Anterior cingulate cortex (tissue), 58 donors: ENCODE measurements around the gene SUN3.

Experiments used
- DNase-seq, 58 donors: peaks; one replicate each; lab custom pipeline; 2025; lab: John Stamatoyannopoulos, UW

Gene SUN3

GRCh38 chr7:47979832-47980181 is 49.1 kb downstream of the SUN3 start:
- DNase-seq, result no peak

GRCh38 chr7:47979145-47979831 is 49.6 kb downstream of the SUN3 start, which contains the start of gene HUS1:
Gene HUS1 (minus strand): TSS chr7:47979615. CDS start chr7:47979519, 96 bp downstream.
- peak; percentile 30 to 93 (median 81) for DNase-seq

GRCh38 chr7:47978790-47979144 is 50.1 kb downstream of the SUN3 start:
- DNase-seq, result no peak

- DNase-seq, result no peak
Observed at GRCh38 chr7:47973739-47974138, 55.2 kb downstream of the SUN3 start.

GRCh38 chr7:47970761-47971160 is 58.1 kb downstream of the SUN3 start:
- no peak for DNase-seq

GRCh38 chr7:47968847-47969774 is 59.8 kb downstream of the SUN3 start:
- peak in 44 of 58 donors; percentile 1 to 79 (median 26) for DNase-seq

GRCh38 chr7:47967708-47968107 is 61.2 kb downstream of the SUN3 start:
- no peak for DNase-seq

- no peak for DNase-seq
Observed at GRCh38 chr7:47967123-47967522, 61.8 kb downstream of the SUN3 start.

GRCh38 chr7:47965456-47965855 is 63.5 kb downstream of the SUN3 start:
- peak in 18 of 58 donors; percentile 4 to 62 (median 22) for DNase-seq

- no peak for DNase-seq
Observed at GRCh38 chr7:47962262-47962661, 66.6 kb downstream of the SUN3 start.

- DNase-seq, result no peak
Observed at GRCh38 chr7:47957156-47957555, 71.8 kb downstream of the SUN3 start.

GRCh38 chr7:47956220-47956619 is 72.7 kb downstream of the SUN3 start:
- DNase-seq, result no peak

GRCh38 chr7:47954231-47954911 is 74.5 kb downstream of the SUN3 start:
- DNase-seq, result no peak

- no peak for DNase-seq
Observed at GRCh38 chr7:47953822-47954221, 75.1 kb downstream of the SUN3 start.

- DNase-seq, result no peak
Observed at GRCh38 chr7:47952224-47952623, 76.7 kb downstream of the SUN3 start.

- DNase-seq, result no peak
Observed at GRCh38 chr7:47951374-47951773, 77.5 kb downstream of the SUN3 start.

- peak in 3 of 58 donors; percentile 2 to 14 (median 8) for DNase-seq
Observed at GRCh38 chr7:47950714-47951113, 78.2 kb downstream of the SUN3 start.

GRCh38 chr7:47949703-47950102 is 79.2 kb downstream of the SUN3 start:
- no peak for DNase-seq

- no peak for DNase-seq
Observed at GRCh38 chr7:47948141-47948790, 80.6 kb downstream of the SUN3 start, which contains the start of gene PKD1L1. Gene PKD1L1 (minus strand): TSS chr7:47948466. CDS start chr7:47948440, 26 bp downstream.

GRCh38 chr7:47947355-47947749 is 81.6 kb downstream of the SUN3 start:
- no peak for DNase-seq
